Peyer's patch (tissue), 4 donors: ENCODE data around the gene AGA.

Experiments used
- POLR2A ChIP-seq, 2 donors: fragments of 450-650 bp; IDR thresholded peaks; one replicate each; pipeline ENCODE4 v1.5.1; 2017; ENCODE audit warnings: antibody characterized with exemption in 2 of 2, mild to moderate bottlenecking in 2 of 2, moderate library complexity in 2 of 2
- TF ChIP-seq, protein P1 (sequence below), 6 experiments: fragments of 450-650 bp in 4 of 6; fragments of 200-600 bp in 2 of 6; sonication (generic) in 1 of 6; IDR thresholded peaks; one replicate each; pipeline ENCODE4 v1.5.1; 2017 to 2019; ENCODE audit warnings: antibody characterized with exemption in 6 of 6, mild to moderate bottlenecking in 3 of 6, moderate library complexity in 1 of 6

DNA sequence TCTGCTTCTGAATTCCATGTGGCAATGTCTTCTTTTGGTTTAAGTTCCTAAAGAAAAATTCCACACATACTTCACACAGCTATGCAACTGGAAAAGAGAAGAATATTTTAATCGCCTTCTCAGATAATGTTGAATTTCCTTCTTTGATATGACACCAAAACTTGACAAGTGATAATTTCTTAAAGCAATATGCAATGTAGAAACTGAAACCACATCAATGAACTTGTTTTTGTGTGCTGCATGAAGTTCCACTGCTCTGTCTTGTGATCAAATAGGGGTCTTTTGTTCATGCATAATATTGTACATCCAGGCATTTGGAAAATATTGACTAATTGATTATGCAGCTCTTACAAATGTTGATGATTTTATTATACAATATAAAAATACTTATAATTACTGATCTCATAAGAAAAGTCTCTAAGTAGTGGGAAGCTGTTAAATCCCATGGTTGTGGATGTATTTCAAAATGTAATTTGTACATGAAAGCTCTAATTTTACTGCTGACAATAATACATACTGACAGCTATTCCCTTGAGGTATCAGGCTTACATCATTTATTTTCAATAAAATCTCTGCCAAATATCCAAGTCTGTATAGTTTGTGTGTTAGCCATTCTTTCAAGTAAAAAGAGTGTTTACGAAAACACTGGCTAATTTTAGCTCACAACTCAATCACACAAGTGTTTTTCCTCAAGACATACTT is 56.5 kb downstream of the AGA start:
- TF ChIP-seq POLR2A (IDR thresholded peaks at IDR 0.05) = no peak
- TF ChIP-seq, protein P1, sequence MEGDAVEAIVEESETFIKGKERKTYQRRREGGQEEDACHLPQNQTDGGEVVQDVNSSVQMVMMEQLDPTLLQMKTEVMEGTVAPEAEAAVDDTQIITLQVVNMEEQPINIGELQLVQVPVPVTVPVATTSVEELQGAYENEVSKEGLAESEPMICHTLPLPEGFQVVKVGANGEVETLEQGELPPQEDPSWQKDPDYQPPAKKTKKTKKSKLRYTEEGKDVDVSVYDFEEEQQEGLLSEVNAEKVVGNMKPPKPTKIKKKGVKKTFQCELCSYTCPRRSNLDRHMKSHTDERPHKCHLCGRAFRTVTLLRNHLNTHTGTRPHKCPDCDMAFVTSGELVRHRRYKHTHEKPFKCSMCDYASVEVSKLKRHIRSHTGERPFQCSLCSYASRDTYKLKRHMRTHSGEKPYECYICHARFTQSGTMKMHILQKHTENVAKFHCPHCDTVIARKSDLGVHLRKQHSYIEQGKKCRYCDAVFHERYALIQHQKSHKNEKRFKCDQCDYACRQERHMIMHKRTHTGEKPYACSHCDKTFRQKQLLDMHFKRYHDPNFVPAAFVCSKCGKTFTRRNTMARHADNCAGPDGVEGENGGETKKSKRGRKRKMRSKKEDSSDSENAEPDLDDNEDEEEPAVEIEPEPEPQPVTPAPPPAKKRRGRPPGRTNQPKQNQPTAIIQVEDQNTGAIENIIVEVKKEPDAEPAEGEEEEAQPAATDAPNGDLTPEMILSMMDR (IDR thresholded peaks at IDR 0.05) = no peak
